A549 (cell line): ENCODE results near the gene PDILT. TPM values are rescaled to one million over a fixed set of nuclear protein-coding genes. Genes with fewer than 3 reads are reported as not detected.

Source experiments
- ATAC-seq, 2 experiments: fragments of 200-7000 bp in 1 of 2; fragments of >200 bp in 1 of 2; cut with Nextera tagmentation in 1 of 2; cut with Tn5 transposase in 1 of 2; 3 replicates each; pipeline versions ENCODE4 v1.8.0 to v1.9.1; 2018 to 2020; ENCODE audit warnings: mild to moderate bottlenecking in 1 of 2, moderate library complexity in 1 of 2
- CTCF ChIA-PET: fragments of 300-600 bp; sonication (Branson Sonifier 250); formaldehyde crosslinking; extraction: SDS; loops from one replicate; lab custom pipeline; 2021; ENCODE audit warnings: antibody characterized with exemption, inconsistent platforms; lab: Yijun Ruan, JAX
- POLR2A ChIA-PET: fragments of 350-600 bp; formaldehyde crosslinking; extraction: SDS; loops from one replicate; lab custom pipeline; 2021; ENCODE audit warnings: antibody characterized with exemption, inconsistent platforms; lab: Yijun Ruan, JAX
- DNase-seq, 2 experiments: peaks; one replicate each; pipeline versions ENCODE4 v3.0.0 to v3.0.0-alpha.2; 2011 to 2016; ENCODE audit warnings: low read depth in 1 of 2, low spot score in 1 of 2
- FAIRE-seq: peaks from 2 replicates; lab custom pipeline; 2011; peaks lifted over from hg19 to GRCh38; lab: Jason Lieb, UNC
- H3K27ac ChIP-seq, 2 experiments: fragments of >200 bp; sonication (Bioruptor Twin); formaldehyde crosslinking; 3 replicates each; pipeline ENCODE4 v1.5.1; 2016 to 2017
- H3K4me1 ChIP-seq: fragments of >200 bp; sonication (Bioruptor Twin); formaldehyde crosslinking; 3 replicates; pipeline ENCODE4 v1.6.1; 2016
- H3K4me2 ChIP-seq: fragments of >200 bp; sonication (Bioruptor Twin); formaldehyde crosslinking; 3 replicates; pipeline ENCODE4 v1.6.1; 2016
- H3K4me3 ChIP-seq: fragments of >200 bp; sonication (Bioruptor Twin); formaldehyde crosslinking; 3 replicates; pipeline ENCODE4 v1.5.1; 2016
- H3K9me3 ChIP-seq: fragments of >200 bp; sonication (Bioruptor Twin); formaldehyde crosslinking; 3 replicates; pipeline ENCODE4 v1.6.1; 2016
- CBX2 ChIP-seq: fragments of 200-600 bp; sonication (generic); IDR thresholded peaks from 2 replicates; pipeline ENCODE4 v1.6.1; 2016; ENCODE audit warnings: low read depth, mild to moderate bottlenecking, borderline replicate concordance
- CHD2 ChIP-seq: fragments of 150-350 bp; IDR thresholded peaks from 2 replicates; pipeline ENCODE4 v1.6.1; 2014; ENCODE audit warnings: low read length; ENCODE audit not compliant: partially characterized antibody
- CHD4 ChIP-seq: fragments of 200-600 bp; sonication (generic); IDR thresholded peaks from 2 replicates; pipeline ENCODE4 v1.6.1; 2016; ENCODE audit warnings: antibody characterized with exemption, mild to moderate bottlenecking, borderline replicate concordance
- FOXS1 ChIP-seq: fragments of 250-450 bp; sonication (Bioruptor Pico); IDR thresholded peaks from 2 replicates; pipeline ENCODE4 v1.5.0; 2020; ENCODE audit warnings: mild to moderate bottlenecking, moderate library complexity
- HDAC2 ChIP-seq: fragments of 200-600 bp; sonication (generic); IDR thresholded peaks from 2 replicates; pipeline ENCODE4 v1.6.1; 2016
- HEYL ChIP-seq: fragments of 250-450 bp; sonication (Bioruptor Pico); IDR thresholded peaks from 2 replicates; pipeline ENCODE4 v1.8.0; 2021; ENCODE audit warnings: mild to moderate bottlenecking, moderate library complexity
- HMGXB4 ChIP-seq: fragments of 250-450 bp; sonication (Bioruptor Pico); IDR thresholded peaks from 2 replicates; pipeline ENCODE4 v1.5.0; 2021; ENCODE audit warnings: mild to moderate bottlenecking, moderate library complexity, borderline replicate concordance
- HOXA7 ChIP-seq: fragments of 250-450 bp; sonication (Bioruptor Pico); IDR thresholded peaks from 2 replicates; pipeline ENCODE4 v1.5.0; 2020; ENCODE audit warnings: mild to moderate bottlenecking, moderate library complexity
- HOXB13 ChIP-seq: fragments of 250-450 bp; sonication (Bioruptor Pico); IDR thresholded peaks from 2 replicates; pipeline ENCODE4 v1.5.0; 2020; ENCODE audit warnings: low read depth, mild to moderate bottlenecking, moderate library complexity
- JUN ChIP-seq, 2 experiments: fragments of >200 bp; sonication (Bioruptor Twin); formaldehyde crosslinking; IDR thresholded peaks; 2 replicates in 1 of 2; 3 replicates in 1 of 2; pipeline ENCODE4 v1.6.1; 2016 to 2017
- MAFK ChIP-seq: fragments of 450-650 bp; IDR thresholded peaks from 2 replicates; pipeline ENCODE4 v1.6.1; 2014; ENCODE audit not compliant: partially characterized antibody
- MYC ChIP-seq: IDR thresholded peaks from 2 replicates; pipeline ENCODE4 v1.6.1; 2012; ENCODE audit warnings: mild to moderate bottlenecking, inconsistent platforms, low read length, improper control_type of control experiment, borderline replicate concordance
- NFE2L2 ChIP-seq: fragments of 150-350 bp; conservative IDR thresholded peaks from 2 replicates; pipeline ENCODE4 v1.6.1; 2014; ENCODE audit warnings: low read length
- PHF8 ChIP-seq: fragments of 200-600 bp; sonication (generic); IDR thresholded peaks from 2 replicates; pipeline ENCODE4 v1.6.1; 2016; ENCODE audit warnings: low read depth, mild to moderate bottlenecking, antibody characterized with exemption, moderate library complexity, borderline replicate concordance
- RAD21 ChIP-seq, 2 experiments: fragments of >200 bp in 1 of 2; sonication (Bioruptor Twin) in 1 of 2; formaldehyde crosslinking in 1 of 2; IDR thresholded peaks in 1 of 2; conservative IDR thresholded peaks in 1 of 2; 2 replicates in 1 of 2; 3 replicates in 1 of 2; pipeline ENCODE4 v1.6.1; 2012 to 2018; ENCODE audit warnings: inconsistent platforms in 1 of 2
- SMC3 ChIP-seq: fragments of >200 bp; sonication (Bioruptor Twin); formaldehyde crosslinking; IDR thresholded peaks from 3 replicates; pipeline ENCODE4 v1.6.1; 2018; ENCODE audit warnings: inconsistent platforms
- USF2 ChIP-seq: fragments of 450-650 bp; IDR thresholded peaks from 2 replicates; pipeline ENCODE4 v1.6.1; 2014; ENCODE audit warnings: antibody characterized with exemption
- ZFP36 ChIP-seq: fragments of 450-650 bp; IDR thresholded peaks from 2 replicates; pipeline ENCODE4 v1.6.1; 2014; ENCODE audit warnings: borderline replicate concordance; ENCODE audit not compliant: partially characterized antibody
- WGBS: methylation state at CpG from one replicate; pipeline ENCODE4 v1.1.6; 2017; ENCODE audit errors: missing lambda C conversion rate; 5-methylcytosine and 5-hydroxymethylcytosine counted together
- polyA plus RNA-seq, 4 experiments: library from polyadenylated mRNA; depleted of rRNA in 3 of 4; stranded (reverse); fragments of >200 nt; fragmentation: RNase III in 1 of 4; extraction: RNeasy Plus Mini Kit Qiagen cat#74134 plus additional on column Dnase treatment in 1 of 4; gene quantifications; 2 replicates in 3 of 4; 3 replicates in 1 of 4; pipeline ENCODE4 v1.2.3, GENCODE V29; 2011 to 2017
- TF ChIP-seq, protein P1 (sequence below): fragments of 150-350 bp; IDR thresholded peaks from 2 replicates; pipeline ENCODE4 v1.6.1; 2014; ENCODE audit warnings: low read depth, mild to moderate bottlenecking, low read length
- TF ChIP-seq, protein P2 (sequence below): fragments of >200 bp; sonication (Bioruptor Twin); formaldehyde crosslinking; IDR thresholded peaks from 3 replicates; pipeline ENCODE4 v1.5.1; 2016
- TF ChIP-seq, protein P3 (sequence below): fragments of 250-450 bp; sonication (Bioruptor Pico); IDR thresholded peaks from 2 replicates; pipeline ENCODE4 v1.5.0; 2020; ENCODE audit warnings: low read depth, mild to moderate bottlenecking, moderate library complexity
- TF ChIP-seq, protein P4 (sequence below): fragments of >200 bp; sonication (Bioruptor Twin); formaldehyde crosslinking; IDR thresholded peaks from 2 replicates; pipeline ENCODE4 v1.6.1; 2016

PDILT gene
- polyA plus RNA-seq, 2 of the 4 experiments (the other 2 are of a cell fraction), result not detected

DNA sequence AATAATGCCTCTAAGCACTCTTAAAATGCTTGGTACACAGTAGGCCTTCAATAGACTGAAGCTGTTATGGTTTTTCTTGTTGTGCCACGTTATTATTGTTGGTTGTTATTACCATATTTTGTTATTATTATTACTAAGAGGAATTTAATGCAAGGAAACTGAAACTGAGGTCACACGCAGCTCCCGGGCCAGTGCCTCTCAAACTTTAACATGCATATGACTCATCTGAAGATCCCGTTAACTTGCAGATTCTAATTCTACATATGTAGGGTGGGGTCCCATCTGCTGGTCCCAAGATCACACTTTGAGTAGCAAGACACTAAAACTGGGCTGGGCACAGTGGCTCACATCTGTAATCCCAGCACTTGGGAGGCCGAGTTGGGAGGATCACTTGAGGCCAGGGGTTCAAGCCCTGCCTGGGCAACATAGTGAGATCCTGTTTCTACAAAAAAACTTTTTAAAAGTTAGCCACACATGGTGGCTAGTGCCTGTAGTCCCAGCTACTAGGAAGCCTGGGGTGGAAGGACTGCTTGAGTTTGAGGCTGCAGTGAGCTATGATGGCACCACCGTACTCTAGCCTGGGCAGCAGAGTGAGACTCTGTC is 5.7 kb upstream of the PDILT start:
- TF ChIP-seq HDAC2 (no peak), RAD21 (conservative IDR thresholded peaks at IDR 0.05 in 1 of 2, IDR thresholded peaks at IDR 0.05 in 1 of 2) (no peak), MAFK (no peak), HOXA7 (CRISPR knock-in tag) (no peak), ZFP36 (no peak), NFE2L2 (no peak), CBX2 (no peak), HEYL (CRISPR knock-in tag) (no peak), USF2 (no peak), JUN (IDR thresholded peaks at IDR 0.05) (no peak), FOXS1 (CRISPR knock-in tag) (no peak), HMGXB4 (CRISPR knock-in tag) (no peak)
- TF ChIP-seq, protein P1, sequence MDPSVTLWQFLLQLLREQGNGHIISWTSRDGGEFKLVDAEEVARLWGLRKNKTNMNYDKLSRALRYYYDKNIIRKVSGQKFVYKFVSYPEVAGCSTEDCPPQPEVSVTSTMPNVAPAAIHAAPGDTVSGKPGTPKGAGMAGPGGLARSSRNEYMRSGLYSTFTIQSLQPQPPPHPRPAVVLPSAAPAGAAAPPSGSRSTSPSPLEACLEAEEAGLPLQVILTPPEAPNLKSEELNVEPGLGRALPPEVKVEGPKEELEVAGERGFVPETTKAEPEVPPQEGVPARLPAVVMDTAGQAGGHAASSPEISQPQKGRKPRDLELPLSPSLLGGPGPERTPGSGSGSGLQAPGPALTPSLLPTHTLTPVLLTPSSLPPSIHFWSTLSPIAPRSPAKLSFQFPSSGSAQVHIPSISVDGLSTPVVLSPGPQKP, result no peak
- TF ChIP-seq, protein P2, sequence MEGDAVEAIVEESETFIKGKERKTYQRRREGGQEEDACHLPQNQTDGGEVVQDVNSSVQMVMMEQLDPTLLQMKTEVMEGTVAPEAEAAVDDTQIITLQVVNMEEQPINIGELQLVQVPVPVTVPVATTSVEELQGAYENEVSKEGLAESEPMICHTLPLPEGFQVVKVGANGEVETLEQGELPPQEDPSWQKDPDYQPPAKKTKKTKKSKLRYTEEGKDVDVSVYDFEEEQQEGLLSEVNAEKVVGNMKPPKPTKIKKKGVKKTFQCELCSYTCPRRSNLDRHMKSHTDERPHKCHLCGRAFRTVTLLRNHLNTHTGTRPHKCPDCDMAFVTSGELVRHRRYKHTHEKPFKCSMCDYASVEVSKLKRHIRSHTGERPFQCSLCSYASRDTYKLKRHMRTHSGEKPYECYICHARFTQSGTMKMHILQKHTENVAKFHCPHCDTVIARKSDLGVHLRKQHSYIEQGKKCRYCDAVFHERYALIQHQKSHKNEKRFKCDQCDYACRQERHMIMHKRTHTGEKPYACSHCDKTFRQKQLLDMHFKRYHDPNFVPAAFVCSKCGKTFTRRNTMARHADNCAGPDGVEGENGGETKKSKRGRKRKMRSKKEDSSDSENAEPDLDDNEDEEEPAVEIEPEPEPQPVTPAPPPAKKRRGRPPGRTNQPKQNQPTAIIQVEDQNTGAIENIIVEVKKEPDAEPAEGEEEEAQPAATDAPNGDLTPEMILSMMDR, result no peak
- POLR2A ChIA-PET, result no interaction called here
- DNase-seq, result no peak
- WGBS, result 62% methylated on average over 6 of the region's 6 CpGs
- FAIRE-seq, result no peak
- no peaks in the 10 kb centered on the region for H3K9me3 ChIP-seq
- H3K4me2 ChIP-seq, result no peak overlapping the region
- no peaks in the 10 kb centered on the region for H3K4me1 ChIP-seq
- H3K27ac ChIP-seq, result no peak overlapping the region
- CTCF ChIA-PET, result no interaction called here
- ATAC-seq, result no peak
- no peak overlapping the region for H3K4me3 ChIP-seq

- FAIRE-seq (no peak), DNase-seq (no peak), ATAC-seq (no peak)
- no peak within 1 kb of the TSS for H3K4me2 ChIP-seq
- H3K4me1 ChIP-seq, result no peaks in the 10 kb centered on the region
- CTCF ChIA-PET, result interaction anchor here (0.7 kb wide), 1 partner anchor 71 kb away, joined by 3 read pairs; no protein-coding TSS in a partner anchor
- POLR2A ChIA-PET, result no interaction called here
- H3K9me3 ChIP-seq, result no peaks in the 10 kb centered on the region
- H3K4me3 ChIP-seq, result no peak within 1 kb of the TSS
- 73% methylated on average over 5 of the region's 6 CpGs for WGBS
- no peak within 1 kb of the TSS for H3K27ac ChIP-seq
- no peak for TF ChIP-seq MYC
- no peak for TF ChIP-seq SMC3
- TF ChIP-seq PHF8, result no peak
- TF ChIP-seq FOXS1 (CRISPR knock-in tag), result no peak
- TF ChIP-seq HOXB13 (CRISPR knock-in tag), result no peak
- no peak for TF ChIP-seq CHD2
- TF ChIP-seq, protein P3, sequence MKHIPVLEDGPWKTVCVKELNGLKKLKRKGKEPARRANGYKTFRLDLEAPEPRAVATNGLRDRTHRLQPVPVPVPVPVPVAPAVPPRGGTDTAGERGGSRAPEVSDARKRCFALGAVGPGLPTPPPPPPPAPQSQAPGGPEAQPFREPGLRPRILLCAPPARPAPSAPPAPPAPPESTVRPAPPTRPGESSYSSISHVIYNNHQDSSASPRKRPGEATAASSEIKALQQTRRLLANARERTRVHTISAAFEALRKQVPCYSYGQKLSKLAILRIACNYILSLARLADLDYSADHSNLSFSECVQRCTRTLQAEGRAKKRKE (CRISPR knock-in tag), result no peak
- TF ChIP-seq, protein P4, sequence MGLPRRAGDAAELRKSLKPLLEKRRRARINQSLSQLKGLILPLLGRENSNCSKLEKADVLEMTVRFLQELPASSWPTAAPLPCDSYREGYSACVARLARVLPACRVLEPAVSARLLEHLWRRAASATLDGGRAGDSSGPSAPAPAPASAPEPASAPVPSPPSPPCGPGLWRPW, result no peak
- TF ChIP-seq, protein P2, result no peak
- TF ChIP-seq CHD4, result no peak
- TF ChIP-seq RAD21 (conservative IDR thresholded peaks at IDR 0.05 in 1 of 2, IDR thresholded peaks at IDR 0.05 in 1 of 2), result no peak
Observed at GRCh38 chr16:20409398-20410120, 5.0 kb upstream of the PDILT start, which contains the start of gene ACSM5. Gene ACSM5, plus strand, starts transcription at chr16:20409534. Its CDS starts 1,951 bp downstream, at chr16:20411485.
